HT-29 (cell line): ENCODE results near the gene MAP3K10. TPM values are rescaled to one million over a fixed set of nuclear protein-coding genes. Genes with fewer than 3 reads are reported as not detected.

Source experiments
- DNase-seq: peaks from one replicate; pipeline ENCODE4 v3.0.0-alpha.2; 2015; ENCODE audit warnings: low spot score
- total RNA-seq: library from RNA; depleted of rRNA; stranded (reverse); fragments of >200 nt; shearing (Covaris generic); gene quantifications from 2 replicates; pipeline ENCODE4 v1.2.3, GENCODE V29; 2014; rRNA removed

Gene MAP3K10
- total RNA-seq, 1 experiment from 2014 or later: 15.2 TPM

- no peak for DNase-seq
Measured at GRCh38 chr19:40249781-40250180, 58.6 kb downstream of the MAP3K10 start.

GRCh38 chr19:40251244-40251643 lies 60.0 kb downstream of the MAP3K10 start:
- DNase-seq: no peak

GRCh38 chr19:40251991-40252390 lies 60.8 kb downstream of the MAP3K10 start:
- no peak for DNase-seq

- no peak for DNase-seq
Measured at GRCh38 chr19:40252395-40252794, 61.2 kb downstream of the MAP3K10 start.

GRCh38 chr19:40253611-40254092 lies 62.4 kb downstream of the MAP3K10 start:
- DNase-seq: no peak

GRCh38 chr19:40254714-40255418 lies 63.6 kb downstream of the MAP3K10 start:
- DNase-seq: no peak

- no peak for DNase-seq
Measured at GRCh38 chr19:40255619-40256166, 64.5 kb downstream of the MAP3K10 start.

GRCh38 chr19:40256512-40256911 lies 65.3 kb downstream of the MAP3K10 start:
- DNase-seq: no peak

- DNase-seq: no peak
Measured at GRCh38 chr19:40257096-40257517, 65.9 kb downstream of the MAP3K10 start.

GRCh38 chr19:40261631-40262030 lies 70.4 kb downstream of the MAP3K10 start:
- no peak for DNase-seq

- DNase-seq: no peak
Measured at GRCh38 chr19:40262422-40262821, 71.2 kb downstream of the MAP3K10 start.

GRCh38 chr19:40263440-40264313 lies 72.5 kb downstream of the MAP3K10 start:
- no peak for DNase-seq

- no peak for DNase-seq
Measured at GRCh38 chr19:40264314-40265054, 73.3 kb downstream of the MAP3K10 start.

Other genes with a start within 250 kb of the MAP3K10 start
- gene PSMC4, start 220.3 kb upstream of the MAP3K10 start, total RNA-seq: 284 and 351 TPM in 2 replicates
- gene ZNF546, start 194.4 kb upstream of the MAP3K10 start, total RNA-seq: not detected in 2 replicates
- 10.2 and 11.5 TPM in 2 replicates for gene ZNF780B, start 135.2 kb upstream of the MAP3K10 start, total RNA-seq
- 9.3 and 11.9 TPM in 2 replicates for gene ZNF780A, start 100.5 kb upstream of the MAP3K10 start, total RNA-seq
- gene TTC9B, start 27.0 kb downstream of the MAP3K10 start, total RNA-seq: 0.94 TPM in 1 of 2 replicates, not detected in the other
- 0.23 and 1.2 TPM in 2 replicates for gene CCNP, start 35.3 kb downstream of the MAP3K10 start, total RNA-seq
- gene AKT2, start 93.9 kb downstream of the MAP3K10 start, total RNA-seq: 223 and 251 TPM in 2 replicates
- 35.7 and 36.9 TPM in 2 replicates for gene C19orf47, start 157.0 kb downstream of the MAP3K10 start, total RNA-seq
- 156 and 178 TPM in 2 replicates for gene PLD3, start 157.3 kb downstream of the MAP3K10 start, total RNA-seq
- 0.10 TPM in 1 of 2 replicates, not detected in the other for gene HIPK4, start 198.8 kb downstream of the MAP3K10 start, total RNA-seq
- 1.3 and 1.8 TPM in 2 replicates for gene PRX, start 222.0 kb downstream of the MAP3K10 start, total RNA-seq
- gene SERTAD1, start 234.6 kb downstream of the MAP3K10 start, total RNA-seq: 32.1 and 32.7 TPM in 2 replicates